ENCODE results near the gene AKAP17A. TPM values are rescaled to one million over a fixed set of nuclear protein-coding genes. Genes with fewer than 3 reads are reported as not detected.

The AKAP17A gene
- total RNA-seq, 1 experiment from 2014 or later: 68.1 TPM

GRCh38 chrX:1629244-1629643 lies 37.8 kb downstream of the AKAP17A start (continued):
- TF ChIP-seq ELF4 (CRISPR knock-in tag; IDR thresholded peaks at IDR 0.05; ENCODE audit: low read depth) (no peak), CTCF (IDR thresholded peaks at IDR 0.05) (no peak), ZNF671 (CRISPR knock-in tag; IDR thresholded peaks at IDR 0.05) (no peak), ATF6 (CRISPR knock-in tag; IDR thresholded peaks at IDR 0.05) (no peak), ESRRA (CRISPR knock-in tag; IDR thresholded peaks at IDR 0.05; ENCODE audit: borderline replicate concordance) (no peak), E2F5 (CRISPR knock-in tag; IDR thresholded peaks at IDR 0.05) (no peak)

GRCh38 chrX:1646009-1646408 lies 54.6 kb downstream of the AKAP17A start:
- H3K4me1 Mint-ChIP-seq: peaks cover 13% of the 10 kb centered on the region
- CTCF ChIA-PET: no interaction called here
- peaks cover 53% of the 10 kb centered on the region for H3K9me3 Mint-ChIP-seq
- H3K27ac Mint-ChIP-seq: no peak overlapping the region
- POLR2A ChIA-PET: no interaction called here
- DNase-seq (ENCODE audit: low spot score) (no peak), ATAC-seq (no peak)
- no peak overlapping the region for H3K4me3 Mint-ChIP-seq
- peaks cover 34% of the 10 kb centered on the region for H3K36me3 Mint-ChIP-seq
- peaks cover 7% of the 10 kb centered on the region; the same call in 1 of the 2 replicates for H3K27me3 Mint-ChIP-seq (ENCODE audit: low read depth)
- no peak for TF ChIP-seq ZNF232 (CRISPR knock-in tag; IDR thresholded peaks at IDR 0.05)
- no peak for TF ChIP-seq FOXK1 (CRISPR knock-in tag; IDR thresholded peaks at IDR 0.05)
- TF ChIP-seq NR3C1 (CRISPR knock-in tag; conservative IDR thresholded peaks at IDR 0.05; ENCODE audit: low read depth): no peak
- TF ChIP-seq SMAD3 (CRISPR knock-in tag; IDR thresholded peaks at IDR 0.05; ENCODE audit: borderline replicate concordance): no peak
- no peak for TF ChIP-seq PRDM15 (CRISPR knock-in tag; IDR thresholded peaks at IDR 0.05)
- no peak for TF ChIP-seq NFYB (CRISPR knock-in tag; conservative IDR thresholded peaks at IDR 0.05; ENCODE audit: low read depth)
- no peak for TF ChIP-seq ZNF532 (CRISPR knock-in tag; IDR thresholded peaks at IDR 0.05; ENCODE audit: borderline replicate concordance)
- no peak for TF ChIP-seq CREM (CRISPR knock-in tag; IDR thresholded peaks at IDR 0.05)
- no peak for TF ChIP-seq ELF4 (CRISPR knock-in tag; IDR thresholded peaks at IDR 0.05; ENCODE audit: low read depth)
- no peak for TF ChIP-seq FOXP1 (CRISPR knock-in tag; IDR thresholded peaks at IDR 0.05; ENCODE audit: borderline replicate concordance)
- TF ChIP-seq ZNF219 (CRISPR knock-in tag; IDR thresholded peaks at IDR 0.05; ENCODE audit: borderline replicate concordance): no peak
- no peak for TF ChIP-seq USF2 (CRISPR knock-in tag; IDR thresholded peaks at IDR 0.05)
- TF ChIP-seq AR (CRISPR knock-in tag; IDR thresholded peaks at IDR 0.05): no peak
